Stimulated activated CD8-positive, alpha-beta memory T cell treated with anti-CD3 and anti-CD28 coated beads, Interleukin-4, amount 100 ng/mL, for 4 hours (primary cell): ENCODE data around the gene PEAR1.

Experiments used
- DNase-seq, 2 donors: peaks; one replicate each; pipeline ENCODE4 v3.0.0-alpha.2; 2020; ENCODE audit warnings: low read depth in 2 of 2, low spot score in 1 of 2

PEAR1 gene, protein sequence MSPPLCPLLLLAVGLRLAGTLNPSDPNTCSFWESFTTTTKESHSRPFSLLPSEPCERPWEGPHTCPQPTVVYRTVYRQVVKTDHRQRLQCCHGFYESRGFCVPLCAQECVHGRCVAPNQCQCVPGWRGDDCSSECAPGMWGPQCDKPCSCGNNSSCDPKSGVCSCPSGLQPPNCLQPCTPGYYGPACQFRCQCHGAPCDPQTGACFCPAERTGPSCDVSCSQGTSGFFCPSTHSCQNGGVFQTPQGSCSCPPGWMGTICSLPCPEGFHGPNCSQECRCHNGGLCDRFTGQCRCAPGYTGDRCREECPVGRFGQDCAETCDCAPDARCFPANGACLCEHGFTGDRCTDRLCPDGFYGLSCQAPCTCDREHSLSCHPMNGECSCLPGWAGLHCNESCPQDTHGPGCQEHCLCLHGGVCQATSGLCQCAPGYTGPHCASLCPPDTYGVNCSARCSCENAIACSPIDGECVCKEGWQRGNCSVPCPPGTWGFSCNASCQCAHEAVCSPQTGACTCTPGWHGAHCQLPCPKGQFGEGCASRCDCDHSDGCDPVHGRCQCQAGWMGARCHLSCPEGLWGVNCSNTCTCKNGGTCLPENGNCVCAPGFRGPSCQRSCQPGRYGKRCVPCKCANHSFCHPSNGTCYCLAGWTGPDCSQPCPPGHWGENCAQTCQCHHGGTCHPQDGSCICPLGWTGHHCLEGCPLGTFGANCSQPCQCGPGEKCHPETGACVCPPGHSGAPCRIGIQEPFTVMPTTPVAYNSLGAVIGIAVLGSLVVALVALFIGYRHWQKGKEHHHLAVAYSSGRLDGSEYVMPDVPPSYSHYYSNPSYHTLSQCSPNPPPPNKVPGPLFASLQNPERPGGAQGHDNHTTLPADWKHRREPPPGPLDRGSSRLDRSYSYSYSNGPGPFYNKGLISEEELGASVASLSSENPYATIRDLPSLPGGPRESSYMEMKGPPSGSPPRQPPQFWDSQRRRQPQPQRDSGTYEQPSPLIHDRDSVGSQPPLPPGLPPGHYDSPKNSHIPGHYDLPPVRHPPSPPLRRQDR

DNA sequence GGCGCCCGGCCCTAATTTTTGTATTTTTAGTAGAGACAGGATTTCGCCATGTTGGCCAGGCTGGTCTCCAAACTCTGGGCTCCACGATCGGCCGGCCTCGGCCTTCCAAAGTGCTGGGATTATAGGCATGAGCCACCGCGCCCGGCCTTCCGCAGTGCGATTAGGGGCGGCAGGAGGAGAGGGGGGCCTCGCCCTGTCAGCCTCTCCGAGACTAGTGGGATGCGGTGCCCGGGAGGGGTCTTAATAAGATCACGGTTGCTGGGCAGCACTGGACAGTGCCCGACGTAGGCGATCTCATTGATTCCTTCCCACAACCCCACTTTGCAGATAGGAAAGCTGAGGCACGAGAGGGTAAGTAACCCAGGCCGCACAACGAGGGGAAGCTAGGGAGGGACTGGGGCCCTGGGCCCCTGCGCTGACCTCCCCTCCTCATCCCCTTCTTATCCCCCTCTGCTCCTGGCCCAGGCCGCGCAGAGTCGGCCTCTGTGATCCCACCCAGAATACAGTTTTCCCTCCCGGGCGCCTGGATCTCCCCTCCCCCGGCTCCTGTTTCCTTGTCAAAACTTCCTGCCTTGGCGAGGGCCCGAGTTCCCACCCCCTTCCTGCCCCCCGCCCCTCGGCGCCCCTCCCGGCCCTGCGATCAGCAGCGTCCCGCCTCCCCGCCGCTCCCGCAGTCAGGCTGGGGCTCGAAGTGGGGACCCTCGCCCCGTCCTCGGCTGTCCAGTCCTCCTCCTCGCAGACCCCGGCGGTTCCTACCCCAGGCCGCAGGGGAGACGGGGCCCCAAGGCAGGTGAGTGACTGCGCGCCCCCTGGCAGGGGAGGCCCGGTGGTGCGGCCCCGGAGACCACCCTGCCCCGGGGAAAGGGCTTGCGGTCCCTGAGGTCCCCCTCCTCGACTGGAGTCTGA is at the start of gene PEAR1:
TSS of gene PEAR1 (plus strand) at position 671 of the 906 bp plus-strand sequence. CDS start 10,209 bp downstream, outside the sequence.
- DNase-seq, result no peak

DNA sequence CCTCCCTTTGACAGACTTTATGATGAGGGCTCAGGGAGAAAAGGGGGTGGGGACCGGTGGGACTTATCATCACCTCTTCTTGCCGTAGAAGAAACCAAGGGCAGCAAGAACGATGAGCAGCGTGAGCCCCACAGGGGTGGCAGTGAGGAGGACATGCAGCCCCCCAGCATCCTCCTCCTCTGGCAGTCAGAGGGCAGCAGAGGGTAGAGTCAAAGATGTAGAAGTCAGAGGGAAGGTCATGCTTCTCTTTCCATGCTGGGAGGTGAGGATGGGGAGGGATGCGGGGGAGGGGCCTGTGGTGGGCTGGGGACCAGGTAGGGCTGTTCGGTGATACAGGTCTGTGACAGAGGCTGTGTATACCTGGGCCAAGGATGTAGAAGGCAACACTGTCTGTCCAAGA is 49.4 kb upstream of the PEAR1 start:
- no peak for DNase-seq

DNA sequence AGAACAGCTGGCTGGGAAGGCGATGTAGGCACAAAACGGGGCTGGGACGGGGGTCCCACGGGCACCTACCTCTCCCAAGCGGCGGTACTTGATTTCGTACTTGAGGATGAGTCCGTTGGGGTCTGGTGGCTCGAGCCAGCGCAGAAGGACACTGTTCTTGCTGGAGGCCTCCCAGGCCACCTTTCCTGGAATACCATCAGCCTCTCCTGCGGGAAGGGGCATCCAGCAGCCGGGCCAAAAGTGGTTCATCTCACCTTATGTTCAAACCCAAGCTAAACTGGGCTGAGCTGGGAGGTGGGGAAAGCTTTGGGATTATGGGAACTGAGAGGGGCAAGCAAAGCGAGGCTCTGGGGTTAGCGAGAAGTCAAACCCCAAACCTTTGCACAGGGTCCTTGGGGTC is 48.9 kb upstream of the PEAR1 start:
- DNase-seq, result no peak

DNA sequence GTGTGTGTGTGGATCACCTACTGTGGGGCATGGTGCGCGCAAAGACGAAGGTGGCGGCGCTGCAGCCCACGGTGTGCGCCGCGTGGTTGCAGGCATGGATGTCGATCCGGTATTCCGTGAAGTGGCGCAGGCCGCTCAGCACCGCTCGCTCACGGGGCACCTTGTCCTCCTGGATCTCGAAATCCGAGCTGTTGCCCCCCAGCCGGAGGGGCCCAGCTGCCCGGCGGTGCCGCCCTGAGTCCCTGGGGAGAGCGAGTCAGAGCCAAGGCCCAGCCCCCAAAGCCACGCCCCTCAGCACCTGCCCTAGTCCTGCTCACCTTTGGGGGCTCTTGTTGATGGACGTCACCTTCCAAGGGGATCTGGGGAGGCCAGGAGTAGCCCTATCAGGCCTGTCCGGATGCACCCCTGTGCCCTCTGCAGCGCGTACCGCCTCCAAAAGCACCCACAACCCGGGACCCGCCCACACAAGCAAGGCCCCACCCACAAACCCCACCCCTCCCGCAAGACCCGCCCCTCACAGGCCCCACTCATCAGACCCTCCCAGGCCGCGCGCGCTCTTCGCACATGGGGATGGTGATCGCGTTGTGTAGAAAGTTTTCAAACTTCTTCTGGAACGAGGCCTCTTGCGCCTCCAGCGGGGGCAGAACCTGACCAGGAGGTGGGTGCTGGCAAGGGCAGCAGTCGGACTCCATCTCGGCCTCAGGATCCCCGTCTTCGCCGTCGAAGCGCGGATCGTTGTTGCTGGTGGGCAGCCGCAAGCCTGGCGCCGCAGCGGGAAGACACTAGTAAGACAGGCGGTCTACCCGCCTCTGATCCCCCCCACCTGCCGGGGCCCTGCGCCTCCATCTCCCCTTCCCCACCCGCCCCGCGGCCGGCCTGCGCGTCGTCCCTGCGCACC is 48.2 kb upstream of the PEAR1 start:
- DNase-seq, result no peak

DNA sequence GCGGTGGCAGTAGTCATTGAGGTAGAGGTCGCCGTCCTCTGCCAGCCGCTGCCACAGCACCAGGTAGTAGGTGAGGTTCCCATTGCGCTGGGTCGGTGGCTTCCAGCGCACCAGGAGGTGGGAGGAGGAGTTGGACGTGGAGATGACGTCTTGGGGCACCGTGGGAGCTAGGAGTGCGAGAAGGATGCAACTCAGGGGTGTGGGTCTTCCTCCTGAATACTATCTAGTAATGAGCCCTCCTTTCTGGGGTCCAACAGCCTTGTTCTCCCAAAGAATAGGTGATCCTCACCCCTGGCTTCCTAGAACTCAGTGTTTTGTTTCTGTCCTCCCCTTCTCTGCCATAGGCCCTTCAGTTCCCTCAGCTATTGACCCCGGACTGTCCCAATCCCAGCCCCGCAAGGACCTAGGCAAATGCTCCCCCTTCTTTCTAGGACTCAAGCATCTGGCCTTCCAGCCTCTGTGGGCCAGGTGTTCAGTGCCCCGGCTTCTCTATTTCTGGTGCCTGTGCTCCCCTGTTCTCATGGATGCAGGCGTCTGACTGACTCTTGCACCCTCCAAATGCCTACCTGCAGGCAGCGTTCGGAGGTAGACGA is 47.5 kb upstream of the PEAR1 start:
- no peak for DNase-seq

DNA sequence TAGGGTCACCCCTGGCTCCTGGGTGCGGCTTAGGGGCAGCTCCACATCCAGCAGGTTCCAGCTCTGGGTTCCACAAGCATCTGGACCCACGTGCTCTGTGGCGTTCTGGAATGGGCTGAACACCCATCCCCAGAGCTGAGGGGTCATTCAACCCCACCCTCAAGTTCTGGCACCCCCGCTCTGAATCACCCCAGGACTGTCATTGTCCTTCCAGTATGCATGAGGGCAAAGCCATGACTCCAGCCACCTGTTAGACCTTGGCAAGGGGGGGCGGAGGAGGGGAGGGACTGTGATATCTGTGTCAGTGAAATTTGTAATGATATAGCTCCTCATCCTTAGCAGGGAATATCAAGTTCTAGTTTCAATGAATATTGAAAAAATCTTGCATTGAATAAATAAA is 46.9 kb upstream of the PEAR1 start:
- DNase-seq, result no peak

DNA sequence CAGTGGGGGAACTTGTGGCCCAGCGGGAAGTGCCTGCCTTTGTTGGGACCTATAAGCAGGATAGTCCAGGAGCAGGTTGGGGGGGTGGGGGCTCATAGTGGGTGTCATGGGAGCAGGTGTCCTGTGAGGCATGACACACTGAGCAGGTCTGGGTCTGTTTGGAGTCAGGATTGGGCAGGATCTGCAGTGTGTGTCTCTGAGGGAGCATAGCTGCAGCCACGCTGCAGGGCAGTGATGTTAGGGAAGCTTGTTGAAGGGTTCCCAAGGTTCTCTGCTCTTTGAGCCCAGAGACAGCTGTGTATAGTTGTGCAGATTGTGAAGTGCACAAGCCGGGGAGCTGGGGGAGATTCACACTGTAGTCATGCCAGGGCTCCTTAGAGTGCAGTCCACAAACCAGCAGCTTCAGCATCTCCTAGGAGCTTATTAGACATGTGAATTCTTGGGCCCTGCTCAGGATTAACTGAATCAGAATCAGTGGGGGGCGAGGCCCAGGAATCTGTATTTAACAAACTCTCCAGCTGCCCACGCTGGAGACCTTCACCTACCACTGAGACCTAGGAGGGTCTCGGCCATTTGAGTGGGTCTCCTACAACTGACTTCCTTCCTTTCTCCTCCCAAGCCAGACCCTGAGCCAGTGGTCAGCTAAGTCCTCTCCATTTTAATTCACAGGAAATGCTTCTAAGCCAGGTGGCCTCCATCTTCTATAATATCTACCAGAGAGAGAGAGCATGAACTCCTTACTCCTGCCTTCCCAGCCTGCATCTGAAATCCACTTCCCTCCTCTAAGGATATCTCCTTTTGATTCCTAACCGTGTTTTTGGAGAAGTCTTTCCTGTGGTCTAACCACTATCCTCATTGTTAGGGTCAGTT is 45.7 kb upstream of the PEAR1 start:
- no peak for DNase-seq

DNA sequence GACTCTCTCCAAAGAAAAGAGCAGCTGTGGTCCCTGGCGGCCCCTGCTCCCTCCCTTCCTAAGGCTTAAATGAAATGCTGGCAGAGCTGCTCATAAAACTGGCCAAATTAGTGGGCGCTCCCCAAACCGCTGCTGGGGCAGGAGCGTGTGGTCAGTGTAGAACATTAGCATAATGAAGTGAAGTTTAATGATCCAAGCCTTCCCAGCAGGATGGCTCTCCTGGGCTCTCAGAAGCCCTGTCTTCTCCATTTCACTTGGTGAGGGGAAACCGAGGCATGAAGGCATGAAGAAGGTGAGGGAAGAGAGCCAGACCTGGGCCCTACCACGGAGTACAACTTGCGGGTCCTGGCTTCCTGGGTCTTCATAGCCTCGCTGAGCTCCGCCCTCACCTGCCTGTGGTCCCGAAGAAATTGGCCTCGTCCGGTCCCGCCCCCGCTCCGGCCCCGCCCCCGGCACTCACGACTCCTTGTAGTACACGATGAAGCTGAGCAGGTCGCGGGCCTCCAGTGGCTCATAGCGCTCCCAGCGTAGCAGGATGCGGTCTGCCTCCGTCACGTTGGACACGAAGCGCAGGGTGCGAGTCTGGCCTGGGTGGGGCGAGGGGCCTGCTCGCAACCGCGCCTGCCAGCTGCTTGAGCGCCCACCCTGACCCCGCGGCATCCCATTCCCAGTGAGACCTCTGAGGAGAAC is 44.9 kb upstream of the PEAR1 start:
- peak in 1 of 2 donors; percentile 31 for DNase-seq

DNA sequence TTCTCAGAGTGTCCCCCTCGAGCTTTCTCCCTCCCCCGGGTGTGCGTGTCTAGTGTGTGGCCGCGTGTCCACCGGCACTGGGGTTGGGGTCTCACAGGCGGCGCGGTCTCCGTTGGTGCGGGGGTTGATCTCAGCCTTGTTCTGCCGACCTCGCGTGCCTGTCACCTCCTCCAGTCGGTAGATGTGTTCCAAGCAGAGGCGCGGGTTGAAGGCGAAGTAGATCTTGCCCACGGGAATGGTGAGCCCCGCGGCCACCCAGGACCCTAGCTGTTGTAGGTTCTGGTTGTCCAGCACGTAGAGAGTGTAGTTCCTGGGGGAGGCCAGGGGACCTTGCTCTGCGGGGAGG is 44.4 kb upstream of the PEAR1 start:
- DNase-seq, result no peak

DNA sequence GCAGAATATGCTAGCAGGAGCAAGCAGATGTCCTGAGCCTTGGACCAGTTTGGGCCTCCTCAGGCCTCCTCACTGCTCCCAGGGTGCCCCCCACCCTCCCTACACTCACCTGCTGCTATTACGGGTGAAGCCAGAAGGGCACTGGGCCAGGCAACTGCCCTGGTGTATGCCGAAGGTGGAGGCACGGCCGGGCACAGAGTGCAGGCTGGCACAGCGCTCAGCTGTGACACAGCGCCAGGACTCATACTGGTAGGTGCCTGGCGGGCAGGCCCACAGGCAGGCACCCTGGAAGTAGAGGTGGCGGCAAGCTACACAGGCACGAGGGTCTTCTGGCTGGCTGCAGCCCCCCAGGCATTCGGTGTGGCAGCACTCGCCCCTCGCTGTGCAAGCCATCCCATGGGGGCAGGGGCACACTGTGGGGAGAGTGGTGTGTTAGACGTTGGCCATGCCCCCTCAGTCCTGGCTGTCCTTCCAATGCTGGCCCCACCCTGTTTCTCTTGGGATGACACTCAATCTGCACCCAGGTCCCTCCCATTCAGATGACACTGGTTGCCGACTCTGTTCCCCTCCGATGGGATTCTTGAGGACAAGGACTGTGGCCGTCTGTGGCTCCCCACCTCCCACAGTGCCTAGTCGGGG is 41.6 kb upstream of the PEAR1 start:
- DNase-seq, result no peak

DNA sequence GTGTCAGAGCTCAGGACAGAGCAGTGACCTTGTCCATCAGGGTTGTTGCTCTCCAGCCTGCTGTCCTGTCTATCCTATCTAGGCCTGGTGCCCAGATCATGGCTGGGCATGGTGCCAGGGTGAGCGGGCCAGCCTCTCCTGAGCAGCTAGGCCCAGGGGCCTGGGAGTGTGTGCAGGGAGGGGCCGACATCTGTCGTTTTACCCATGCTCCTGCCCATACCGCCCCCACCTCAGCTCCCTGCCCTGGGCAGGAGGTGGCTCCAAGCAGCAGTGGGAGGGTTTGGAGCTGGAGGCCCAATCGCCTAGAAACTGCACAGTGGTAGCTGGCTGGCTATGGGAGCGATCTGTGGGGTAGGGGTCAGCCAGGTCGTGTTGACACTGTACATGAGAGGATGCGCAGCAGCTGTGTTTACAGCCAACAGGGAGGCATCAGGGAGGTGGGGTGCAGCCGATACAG is 41.1 kb upstream of the PEAR1 start:
- DNase-seq, result no peak

DNA sequence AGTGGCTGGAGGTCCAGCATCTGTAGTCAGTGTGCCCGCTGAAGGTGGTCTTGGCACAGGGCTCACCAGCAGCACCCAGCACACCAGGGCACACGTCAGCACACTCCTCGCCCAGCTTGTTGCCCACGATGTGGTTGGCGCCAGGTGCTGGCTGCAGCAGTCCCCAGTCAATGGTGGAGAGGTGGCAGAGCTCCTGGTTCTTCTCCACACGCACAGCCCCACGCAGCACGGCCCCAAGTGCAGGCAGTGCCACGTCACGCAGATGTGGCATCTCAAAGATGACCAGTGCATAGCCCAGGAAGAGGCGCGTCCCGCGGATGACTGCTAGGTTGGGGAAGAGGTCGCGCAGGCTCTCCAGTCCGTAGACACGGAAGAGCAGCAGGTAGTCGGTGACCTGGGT is 39.8 kb upstream of the PEAR1 start:
- no peak for DNase-seq

DNA sequence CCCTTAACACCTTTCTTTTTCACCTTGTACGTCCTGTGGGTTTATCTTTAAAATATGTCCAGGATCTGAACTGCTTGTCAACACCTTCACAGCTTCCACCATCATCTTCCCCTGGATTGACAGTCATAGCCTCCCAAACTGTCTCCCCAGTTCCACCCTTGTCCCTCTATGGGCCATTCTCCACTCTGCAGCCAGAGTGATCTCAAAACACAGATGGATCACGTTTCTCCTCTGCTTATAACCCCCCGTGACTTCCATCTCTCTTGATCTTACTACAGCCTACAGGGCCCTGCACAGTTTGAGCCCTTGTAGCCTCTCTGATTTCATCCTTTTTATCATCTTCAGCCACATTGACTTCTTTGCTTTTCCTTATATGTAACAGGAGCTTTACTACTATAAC is 38.9 kb upstream of the PEAR1 start:
- DNase-seq, result no peak

DNA sequence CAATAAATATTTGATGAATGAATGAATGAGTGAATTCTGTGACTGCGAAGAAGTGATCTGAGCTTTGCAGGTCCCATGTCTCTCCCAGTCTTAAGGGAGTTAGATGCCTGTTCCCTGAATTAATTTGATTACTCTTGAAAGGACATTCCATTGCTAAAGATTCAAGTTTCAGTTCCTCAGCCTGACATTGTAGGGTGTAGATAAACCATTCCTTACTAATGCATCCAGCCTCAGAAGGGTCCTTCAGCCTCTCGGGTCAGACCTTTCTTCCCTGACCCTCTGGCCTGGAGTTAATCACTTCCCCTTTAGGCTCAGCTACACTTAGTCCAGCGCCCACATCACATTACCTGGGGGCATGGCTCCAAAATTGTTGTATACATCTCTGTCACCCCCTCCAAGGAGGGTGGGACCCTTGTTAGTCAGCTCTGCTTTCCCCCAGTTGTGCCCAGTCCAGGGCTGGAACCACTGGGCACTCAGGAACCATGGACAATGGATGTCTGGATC is 37.2 kb upstream of the PEAR1 start:
- DNase-seq, result no peak

DNA sequence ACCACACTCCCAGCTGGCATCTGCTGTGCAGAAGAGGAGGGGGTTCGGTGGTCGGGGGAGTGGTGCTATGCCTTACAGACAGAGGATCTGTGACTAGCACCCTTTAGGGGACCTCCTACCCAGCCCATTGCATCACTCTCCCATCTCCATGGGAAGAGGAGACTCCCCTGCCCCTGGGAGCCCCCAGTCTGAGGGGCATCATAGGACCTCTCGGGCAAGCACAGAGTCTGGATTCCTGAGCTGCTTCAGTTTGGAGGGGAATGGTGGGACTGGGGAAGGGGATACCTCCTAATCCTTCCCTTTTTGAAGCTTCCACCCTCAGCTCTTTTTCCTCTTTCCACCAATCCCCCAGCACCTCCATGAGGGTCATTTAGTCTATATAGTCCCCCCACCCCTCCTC is 36.0 kb upstream of the PEAR1 start:
- no peak for DNase-seq

DNA sequence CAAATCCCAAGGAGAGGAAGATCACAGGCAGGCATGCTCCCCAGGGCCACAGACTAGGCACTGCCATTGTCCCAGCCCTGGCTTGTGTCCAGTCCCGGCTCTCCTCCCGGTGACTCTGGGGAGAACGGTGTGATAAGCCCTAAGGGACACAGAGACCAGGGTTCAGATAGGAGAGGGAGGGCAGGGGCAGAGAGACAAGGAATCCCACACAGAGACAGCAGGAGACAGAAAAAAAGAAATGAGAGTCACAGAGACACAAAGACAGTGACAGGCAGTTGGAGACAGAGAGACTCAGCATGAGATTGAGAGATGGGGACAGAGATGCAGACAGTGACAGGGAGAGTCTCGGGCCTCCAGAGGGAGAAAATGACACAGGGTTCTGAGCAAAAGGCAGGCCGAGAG is 35.0 kb upstream of the PEAR1 start:
- no peak for DNase-seq

DNA sequence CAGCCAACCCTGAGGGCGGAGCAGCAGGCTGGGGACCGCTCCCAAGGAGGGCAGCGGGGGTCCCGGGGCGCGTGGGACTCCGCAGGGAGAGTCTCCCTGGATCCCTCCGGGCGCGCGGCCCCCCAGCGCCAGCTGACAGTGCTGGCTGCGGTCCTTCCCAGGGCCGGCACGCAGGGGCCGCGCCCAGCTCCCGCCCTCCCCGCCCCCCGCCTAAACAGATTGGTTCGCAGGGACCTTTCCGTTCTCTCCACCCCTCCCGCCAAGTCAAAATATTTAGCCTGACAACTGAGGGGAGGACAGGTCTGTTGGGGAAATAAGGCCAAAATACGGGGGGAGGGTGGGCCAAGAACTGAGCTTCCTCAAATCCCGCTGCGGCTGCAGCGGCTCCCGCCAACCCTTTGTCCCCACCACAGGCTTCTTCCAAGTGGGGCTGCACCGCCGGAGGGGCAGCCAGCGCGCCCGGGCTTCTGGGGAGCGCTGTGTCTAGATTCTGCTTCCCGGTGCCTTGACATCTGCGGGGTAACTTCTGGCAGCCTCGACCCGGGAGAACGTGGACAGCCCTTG is 34.5 kb upstream of the PEAR1 start, which contains the start of gene INSRR:
TSS of gene INSRR (minus strand) at position 159 of the 564 bp plus-strand sequence. CDS start 496 bp downstream, outside the sequence.
- no peak for DNase-seq
